GM12878 (cell line): Measurements from ENCODE around the gene PCLO. TPM values are rescaled to one million over a fixed set of nuclear protein-coding genes. Genes with fewer than 3 reads are reported as not detected.

ENCODE experiments used
- ATAC-seq: fragments of 200-7000 bp; cut with Tn5 transposase; 3 replicates; pipeline ENCODE4 v1.9.1; 2020; ENCODE audit warnings: mild to moderate bottlenecking, moderate library complexity
- BruUV-seq: library from RNA; stranded (reverse); fragments of 400-500 nt; replicated peaks from 2 replicates; lab custom pipeline; 2021; lab: Mats Ljungman, UMichigan
- CTCF ChIA-PET: fragments of 300-600 bp; sonication (Branson Sonifier 250); formaldehyde crosslinking; extraction: SDS; loops from one replicate; lab custom pipeline; 2021; ENCODE audit warnings: inconsistent platforms; lab: Yijun Ruan, JAX
- POLR2A ChIA-PET: fragments of 350-600 bp; formaldehyde crosslinking; extraction: SDS; loops from one replicate; lab custom pipeline; 2021; ENCODE audit warnings: inconsistent platforms; lab: Charles Lee
- RAD21 ChIA-PET: fragments of 300-600 bp; sonication (Branson Sonifier 250); formaldehyde crosslinking; loops from one replicate; lab custom pipeline; 2023; ENCODE audit warnings: antibody characterized with exemption; ENCODE audit not compliant: unreplicated experiment; lab: Charles Lee
- SMC1A ChIA-PET: fragments of 300-600 bp; sonication (Branson Sonifier 250); formaldehyde crosslinking; loops from one replicate; lab custom pipeline; 2023; ENCODE audit not compliant: unreplicated experiment, uncharacterized antibody; lab: Charles Lee
- DNase-seq: peaks from one replicate; pipeline ENCODE4 v3.0.0-alpha.2; 2011; ENCODE audit warnings: low read depth, low spot score
- FAIRE-seq: peaks from 3 replicates; lab custom pipeline; 2011; peaks lifted over from hg19 to GRCh38; lab: Jason Lieb, UNC
- H2AFZ ChIP-seq: 2 replicates; pipeline ENCODE4 v1.6.0; 2011; ENCODE audit warnings: low read depth, low read length, control low read depth; ENCODE audit not compliant: control insufficient read depth
- H3K27ac ChIP-seq: 2 replicates; pipeline ENCODE4 v1.5.1; 2011; ENCODE audit warnings: control low read depth; ENCODE audit not compliant: control insufficient read depth, insufficient read depth
- H3K27me3 ChIP-seq, 2 experiments: replicated peaks in 1 of 2; 2 replicates each; pipeline versions ENCODE4 v1.6.0 to v1.6.1; 2011; ENCODE audit warnings: low read length in 1 of 2; ENCODE audit not compliant: control insufficient read depth in 2 of 2, insufficient read depth in 2 of 2
- H3K36me3 ChIP-seq, 2 experiments: 2 replicates each; pipeline ENCODE4 v1.5.1; 2011; ENCODE audit warnings: low read length in 1 of 2; ENCODE audit not compliant: control insufficient read depth in 2 of 2, insufficient read depth in 2 of 2
- H3K4me1 ChIP-seq: 2 replicates; pipeline ENCODE4 v1.6.1; 2011; ENCODE audit warnings: mild to moderate bottlenecking, low read length, moderate library complexity, mixed read lengths; ENCODE audit not compliant: control insufficient read depth, insufficient read depth
- H3K4me2 ChIP-seq: 2 replicates; pipeline ENCODE4 v1.6.0; 2011; ENCODE audit warnings: control low read depth; ENCODE audit not compliant: control insufficient read depth, insufficient read depth
- H3K4me3 ChIP-seq: fragments of 200-600 bp; sonication (generic); 2 replicates; pipeline ENCODE4 v1.5.1; 2016
- H3K79me2 ChIP-seq: 2 replicates; pipeline ENCODE4 v1.6.0; 2011; ENCODE audit warnings: low read length; ENCODE audit not compliant: control insufficient read depth, insufficient read depth
- H3K9ac ChIP-seq: 2 replicates; pipeline ENCODE4 v1.8.0; 2011; ENCODE audit warnings: low read length, control low read depth, mixed read lengths; ENCODE audit not compliant: control insufficient read depth, insufficient read depth
- H3K9me3 ChIP-seq: replicated peaks from 3 replicates; pipeline ENCODE4 v1.5.1; 2011; ENCODE audit warnings: mild to moderate bottlenecking, low read length; ENCODE audit not compliant: control insufficient read depth, insufficient read depth
- H4K20me1 ChIP-seq: 2 replicates; pipeline ENCODE4 v1.6.0; 2011; ENCODE audit not compliant: control insufficient read depth, insufficient read depth
- BACH1 ChIP-seq: fragments of 450-650 bp; IDR thresholded peaks from 2 replicates; pipeline ENCODE4 v1.6.1; 2017; ENCODE audit warnings: mild to moderate bottlenecking, borderline replicate concordance
- ESRRA ChIP-seq: IDR thresholded peaks from 2 replicates; pipeline ENCODE4 v1.6.1; 2012; ENCODE audit warnings: mild to moderate bottlenecking, low read length, improper control_type of control experiment
- FOS ChIP-seq: IDR thresholded peaks from 3 replicates; pipeline ENCODE4 v1.6.1; 2011; ENCODE audit warnings: borderline replicate concordance; ENCODE audit not compliant: insufficient read length; ENCODE audit errors: extremely low read depth
- PRDM15 ChIP-seq: fragments of 450-650 bp; formaldehyde crosslinking; IDR thresholded peaks from 2 replicates; pipeline ENCODE4 v1.4.0; 2020; ENCODE audit warnings: mild to moderate bottlenecking, moderate library complexity
- TCF12 ChIP-seq: IDR thresholded peaks from 2 replicates; pipeline ENCODE4 v1.6.1; 2011; ENCODE audit warnings: low read depth, mild to moderate bottlenecking, low read length
- WGBS: methylation state at CpG from one replicate; pipeline ENCODE4 v1.1.6; 2016; ENCODE audit warnings: low lambda C conversion rate; ENCODE audit not compliant: insufficient replicate concordance, insufficient coverage; ENCODE audit errors: missing lambda C conversion rate; 5-methylcytosine and 5-hydroxymethylcytosine counted together
- in situ Hi-C: fragments of 300-500 bp; cut with MboI; formaldehyde crosslinking; loops from 9 replicates; pipeline ENCODE4 v1.14.3; 2018; ENCODE audit warnings: mixed read lengths
- intact Hi-C: fragments of 100-400 bp; cut with micrococcal nuclease; formaldehyde crosslinking; loops from one replicate; pipeline ENCODE4 v1.14.2; 2022; ENCODE audit not compliant: unreplicated experiment
- polyA plus RNA-seq, 11 experiments: library from polyadenylated mRNA; depleted of rRNA in 4 of 11; unstranded in 6 of 11; stranded (reverse) in 5 of 11; fragments of >200 nt; fragmentation: Nextera tagmentation in 4 of 11; fragmentation: Illumina TruSeq in 1 of 11; extraction: Ambion mirVana in 4 of 11; extraction: Trizol in 1 of 11; gene quantifications; 1 replicate in 1 of 11; 2 replicates in 10 of 11; pipeline versions ENCODE4 v1.2.1 to v1.2.3, GENCODE V29; 2011 to 2016; ENCODE audit warnings: inconsistent platforms in 2 of 11, missing spikeins in 2 of 11, low read depth in 1 of 11
- total RNA-seq, 4 experiments: library from RNA; depleted of rRNA in 3 of 4; stranded (reverse); fragments of >200 nt in 3 of 4; fragmentation: Illumina TruSeq in 1 of 4; extraction: Trizol in 1 of 4; gene quantifications; 2 replicates each; pipeline versions ENCODE4 v1.2.1 to v1.2.3, GENCODE V29; 2013 to 2021
- TF ChIP-seq, protein P1 (sequence below): fragments of 150-350 bp; IDR thresholded peaks from 2 replicates; pipeline ENCODE4 v1.6.1; 2014; ENCODE audit warnings: mild to moderate bottlenecking, low read depth, low read length

Gene PCLO
- total and polyA plus RNA-seq, 10 of the 15 experiments (the other 5 are each of a cell fraction or from before 2014, with no cell fraction given), result 0.01 to 0.08 (median 0.03) TPM; not detected in 6

DNA sequence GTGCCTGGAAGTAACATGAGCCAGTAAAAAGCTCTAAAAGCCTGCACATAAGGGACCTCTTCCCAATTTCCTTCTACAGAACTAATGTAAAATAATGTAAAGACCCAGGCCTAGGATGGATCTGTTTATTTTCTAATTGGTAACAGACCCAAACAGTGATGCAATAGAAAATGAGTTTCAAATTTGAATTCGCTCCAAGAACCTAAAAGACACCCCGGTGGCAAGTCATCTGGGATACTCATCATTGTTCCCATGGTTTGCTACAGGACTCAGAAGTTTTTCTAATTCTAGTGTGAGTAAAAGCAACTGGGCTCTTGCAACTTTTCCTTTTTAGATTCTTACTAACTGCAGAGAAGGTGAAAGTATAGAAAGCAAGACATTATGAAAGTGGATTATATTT lies 447.8 kb downstream of the PCLO start:
- Histone ChIP-seq H3K36me3 (no peaks in the 10 kb centered on the region), H3K27me3 (no peaks in the 10 kb centered on the region), H3K4me1 (no peaks in the 10 kb centered on the region), H3K9ac (no peak overlapping the region), H4K20me1 (no peaks in the 10 kb centered on the region), H2AFZ (no peak overlapping the region; the same call in 1 of the 2 replicates), H3K4me2 (no peak overlapping the region), H3K9me3 (no peaks in the 10 kb centered on the region; the same call in 1 of the 3 replicates), H3K4me3 (no peak overlapping the region), H3K27ac (peak overlapping the region; percentile 42), H3K79me2 (no peaks in the 10 kb centered on the region)
- RAD21 ChIA-PET, result interaction anchor here (1.7 kb wide), 1 partner anchor 11 kb away, joined by 5 read pairs; no protein-coding TSS in a partner anchor
- ATAC-seq, result peak; percentile 43
- POLR2A ChIA-PET, result no interaction called here
- BruUV-seq, result no TSS peak
- no peak for TF ChIP-seq PRDM15 (CRISPR knock-in tag)
- TF ChIP-seq BACH1, result no peak
- no peak for TF ChIP-seq ESRRA
- no peak for TF ChIP-seq FOS
- TF ChIP-seq TCF12, result no peak
- TF ChIP-seq, protein P1, sequence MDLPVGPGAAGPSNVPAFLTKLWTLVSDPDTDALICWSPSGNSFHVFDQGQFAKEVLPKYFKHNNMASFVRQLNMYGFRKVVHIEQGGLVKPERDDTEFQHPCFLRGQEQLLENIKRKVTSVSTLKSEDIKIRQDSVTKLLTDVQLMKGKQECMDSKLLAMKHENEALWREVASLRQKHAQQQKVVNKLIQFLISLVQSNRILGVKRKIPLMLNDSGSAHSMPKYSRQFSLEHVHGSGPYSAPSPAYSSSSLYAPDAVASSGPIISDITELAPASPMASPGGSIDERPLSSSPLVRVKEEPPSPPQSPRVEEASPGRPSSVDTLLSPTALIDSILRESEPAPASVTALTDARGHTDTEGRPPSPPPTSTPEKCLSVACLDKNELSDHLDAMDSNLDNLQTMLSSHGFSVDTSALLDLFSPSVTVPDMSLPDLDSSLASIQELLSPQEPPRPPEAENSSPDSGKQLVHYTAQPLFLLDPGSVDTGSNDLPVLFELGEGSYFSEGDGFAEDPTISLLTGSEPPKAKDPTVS, result no peak
- intact Hi-C loops (no loop called here), in situ Hi-C loops (no loop called here)
- FAIRE-seq, result no peak
- SMC1A ChIA-PET, result interaction anchor here (0.7 to 1.9 kb wide), 3 partner anchors 10 to 664 kb away, joined by 3 to 9 read pairs (median 3); no protein-coding TSS in a partner anchor
- 76% methylated on average over 2 of the region's 2 CpGs for whole genome bisulfite sequencing
- no peak for DNase-seq
- CTCF ChIA-PET, result no interaction called here
